Neural progenitor cell (in vitro differentiated cells): Measurements from ENCODE around the gene SUPT20HL1.

ENCODE experiments used
- EZH2 ChIP-seq: fragments of 200-600 bp; sonication (generic); IDR thresholded peaks from 2 replicates; pipeline ENCODE4 v1.6.1; 2017; ENCODE audit warnings: antibody characterized with exemption, mild to moderate bottlenecking, moderate library complexity
- EZH2phosphoT487 ChIP-seq: fragments of 200-600 bp; sonication (generic); IDR thresholded peaks from 2 replicates; pipeline ENCODE4 v1.6.1; 2017; ENCODE audit warnings: antibody characterized with exemption
- TF ChIP-seq, protein P1 (sequence below): fragments of 200-600 bp; sonication (generic); IDR thresholded peaks from 2 replicates; pipeline ENCODE4 v1.5.1; 2017; ENCODE audit warnings: antibody characterized with exemption, mild to moderate bottlenecking

- TF ChIP-seq, protein P1, sequence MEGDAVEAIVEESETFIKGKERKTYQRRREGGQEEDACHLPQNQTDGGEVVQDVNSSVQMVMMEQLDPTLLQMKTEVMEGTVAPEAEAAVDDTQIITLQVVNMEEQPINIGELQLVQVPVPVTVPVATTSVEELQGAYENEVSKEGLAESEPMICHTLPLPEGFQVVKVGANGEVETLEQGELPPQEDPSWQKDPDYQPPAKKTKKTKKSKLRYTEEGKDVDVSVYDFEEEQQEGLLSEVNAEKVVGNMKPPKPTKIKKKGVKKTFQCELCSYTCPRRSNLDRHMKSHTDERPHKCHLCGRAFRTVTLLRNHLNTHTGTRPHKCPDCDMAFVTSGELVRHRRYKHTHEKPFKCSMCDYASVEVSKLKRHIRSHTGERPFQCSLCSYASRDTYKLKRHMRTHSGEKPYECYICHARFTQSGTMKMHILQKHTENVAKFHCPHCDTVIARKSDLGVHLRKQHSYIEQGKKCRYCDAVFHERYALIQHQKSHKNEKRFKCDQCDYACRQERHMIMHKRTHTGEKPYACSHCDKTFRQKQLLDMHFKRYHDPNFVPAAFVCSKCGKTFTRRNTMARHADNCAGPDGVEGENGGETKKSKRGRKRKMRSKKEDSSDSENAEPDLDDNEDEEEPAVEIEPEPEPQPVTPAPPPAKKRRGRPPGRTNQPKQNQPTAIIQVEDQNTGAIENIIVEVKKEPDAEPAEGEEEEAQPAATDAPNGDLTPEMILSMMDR: no peak
- no peak for TF ChIP-seq EZH2
- no peak for TF ChIP-seq EZH2phosphoT487
These were observed 20.5 kb upstream of the SUPT20HL1 start for GRCh38 chrX:24339911-24340310.
